H9 (cell line): Measurements from ENCODE around the gene EHD2. TPM values are rescaled to one million over a fixed set of nuclear protein-coding genes. Genes with fewer than 3 reads are reported as not detected.

ENCODE experiments used
- DNase-seq: peaks from one replicate; pipeline ENCODE4 v3.0.0-alpha.2; 2017
- H2AFZ ChIP-seq: one replicate; pipeline ENCODE4 v1.6.1; 2013; ENCODE audit warnings: mild to moderate bottlenecking, low read length, control low read depth, moderate library complexity
- H2AK5ac ChIP-seq: 2 replicates; pipeline ENCODE4 v1.6.1; 2013; ENCODE audit warnings: low read length, control low read depth, mixed read lengths; ENCODE audit not compliant: insufficient read length
- H2BK120ac ChIP-seq: one replicate; pipeline ENCODE4 v1.6.1; 2013; ENCODE audit warnings: low read depth, mild to moderate bottlenecking, low read length, control low read depth, inconsistent platforms; ENCODE audit not compliant: poor library complexity, severe bottlenecking
- H2BK12ac ChIP-seq: 2 replicates; pipeline ENCODE4 v1.6.1; 2013; ENCODE audit warnings: low read length, control low read depth, mixed read lengths, low read depth; ENCODE audit not compliant: insufficient read length
- H2BK15ac ChIP-seq: 2 replicates; pipeline ENCODE4 v1.6.1; 2013; ENCODE audit warnings: low read depth, low read length, control low read depth
- H2BK20ac ChIP-seq: one replicate; pipeline ENCODE4 v1.6.1; 2013; ENCODE audit warnings: low read depth, mild to moderate bottlenecking, low read length, control low read depth, inconsistent platforms; ENCODE audit not compliant: poor library complexity, severe bottlenecking
- H2BK5ac ChIP-seq: 2 replicates; pipeline ENCODE4 v1.6.1; 2013; ENCODE audit warnings: low read length, control low read depth, mixed read lengths; ENCODE audit not compliant: insufficient read length
- H3K14ac ChIP-seq: 2 replicates; pipeline ENCODE4 v1.6.1; 2013; ENCODE audit warnings: low read length, control low read depth; ENCODE audit not compliant: insufficient read depth
- H3K18ac ChIP-seq: 2 replicates; pipeline ENCODE4 v1.6.1; 2013; ENCODE audit warnings: low read depth, mild to moderate bottlenecking, mixed read lengths, low read length, control low read depth; ENCODE audit not compliant: insufficient read length
- H3K23ac ChIP-seq: 2 replicates; pipeline ENCODE4 v1.6.1; 2013; ENCODE audit warnings: low read length, control low read depth, mixed read lengths, low read depth; ENCODE audit not compliant: insufficient read length
- H3K23me2 ChIP-seq: 2 replicates; pipeline ENCODE4 v1.6.1; 2013; ENCODE audit warnings: low read depth, mild to moderate bottlenecking, mixed read lengths, low read length, control low read depth; ENCODE audit not compliant: insufficient read length, poor library complexity, severe bottlenecking
- H3K27ac ChIP-seq: 2 replicates; pipeline ENCODE4 v1.5.1; 2013; ENCODE audit warnings: low read length, control low read depth, mixed read lengths, low read depth; ENCODE audit not compliant: insufficient read length
- H3K27me3 ChIP-seq: 2 replicates; pipeline ENCODE4 v1.6.1; 2013; ENCODE audit warnings: low read length, control low read depth, inconsistent platforms; ENCODE audit not compliant: insufficient read depth
- H3K4ac ChIP-seq: 2 replicates; pipeline ENCODE4 v1.6.1; 2013; ENCODE audit warnings: low read depth, mild to moderate bottlenecking, control low read depth, inconsistent platforms, low read length, moderate library complexity
- H3K4me1 ChIP-seq: 2 replicates; pipeline ENCODE4 v1.6.1; 2013; ENCODE audit warnings: low read length, control low read depth, inconsistent platforms; ENCODE audit not compliant: insufficient read depth
- H3K4me2 ChIP-seq: 2 replicates; pipeline ENCODE4 v1.6.1; 2013; ENCODE audit warnings: low read length, control low read depth, mixed read lengths; ENCODE audit not compliant: insufficient read length, insufficient read depth
- H3K56ac ChIP-seq: 2 replicates; pipeline ENCODE4 v1.6.1; 2013; ENCODE audit warnings: low read depth, mild to moderate bottlenecking, mixed read lengths, low read length, control low read depth; ENCODE audit not compliant: insufficient read length
- H3K79me1 ChIP-seq: 2 replicates; pipeline ENCODE4 v1.6.1; 2013; ENCODE audit warnings: low read depth, mild to moderate bottlenecking, moderate library complexity, low read length, control low read depth, inconsistent platforms; ENCODE audit not compliant: insufficient read depth, poor library complexity, severe bottlenecking
- H3K79me2 ChIP-seq: 2 replicates; pipeline ENCODE4 v1.6.1; 2013; ENCODE audit warnings: low read length, control low read depth, inconsistent platforms; ENCODE audit not compliant: insufficient read depth
- H3K9ac ChIP-seq: 2 replicates; pipeline ENCODE4 v1.6.1; 2013; ENCODE audit warnings: low read length, control low read depth, mixed read lengths; ENCODE audit not compliant: insufficient read length; ENCODE audit errors: extremely low read depth
- H3K9me3 ChIP-seq: one replicate; pipeline ENCODE4 v1.6.1; 2013; ENCODE audit warnings: low read depth, low read length, inconsistent platforms; ENCODE audit not compliant: control insufficient read depth
- H3T11ph ChIP-seq: one replicate; pipeline ENCODE4 v1.6.1; 2013; ENCODE audit warnings: mild to moderate bottlenecking, low read length, control low read depth, inconsistent platforms
- H4K20me1 ChIP-seq: one replicate; pipeline ENCODE4 v1.6.1; 2013; ENCODE audit not compliant: control insufficient read depth, insufficient read length, insufficient read depth
- H4K5ac ChIP-seq: 2 replicates; pipeline ENCODE4 v1.6.1; 2013; ENCODE audit warnings: low read depth, mild to moderate bottlenecking, mixed read lengths, low read length, control low read depth; ENCODE audit not compliant: insufficient read length
- H4K8ac ChIP-seq: replicated peaks from 2 replicates; pipeline ENCODE4 v1.6.1; 2013; ENCODE audit warnings: low read length, control low read depth, mixed read lengths, low read depth; ENCODE audit not compliant: insufficient read length
- H4K91ac ChIP-seq: 2 replicates; pipeline ENCODE4 v1.6.1; 2013; ENCODE audit warnings: low read depth, mild to moderate bottlenecking, moderate library complexity, mixed read lengths, low read length, control low read depth; ENCODE audit not compliant: insufficient read length
- H3K27ac Mint-ChIP-seq, 3 experiments: 2 replicates in 2 of 3; 3 replicates in 1 of 3; pipeline ENCODE4 v1.8.0; 2020 to 2021; ENCODE audit warnings: mixed read lengths in 3 of 3, mild to moderate bottlenecking in 1 of 3, moderate library complexity in 1 of 3
- H3K27me3 Mint-ChIP-seq: 2 replicates; pipeline ENCODE4 v1.8.0; 2021; ENCODE audit warnings: low read depth, mild to moderate bottlenecking, moderate library complexity, mixed read lengths
- H3K36me3 Mint-ChIP-seq, 3 experiments: 2 replicates in 2 of 3; 3 replicates in 1 of 3; pipeline ENCODE4 v1.8.0; 2020 to 2021; ENCODE audit warnings: low read depth in 3 of 3, mixed read lengths in 3 of 3; ENCODE audit not compliant: insufficient read depth in 1 of 3
- H3K4me1 Mint-ChIP-seq, 2 experiments: 2 replicates each; pipeline ENCODE4 v1.8.0; 2020; ENCODE audit warnings: mixed read lengths in 2 of 2
- H3K4me3 Mint-ChIP-seq, 2 experiments: 2 replicates in 1 of 2; 3 replicates in 1 of 2; pipeline ENCODE4 v1.8.0; 2020 to 2021; ENCODE audit warnings: mild to moderate bottlenecking in 2 of 2, mixed read lengths in 2 of 2, moderate library complexity in 1 of 2
- H3K9me3 Mint-ChIP-seq, 2 experiments: 2 replicates in 1 of 2; 3 replicates in 1 of 2; pipeline ENCODE4 v1.8.0; 2020; ENCODE audit warnings: mild to moderate bottlenecking in 2 of 2, mixed read lengths in 2 of 2, moderate library complexity in 1 of 2
- WGBS: extraction: QIAGEN DNeasy Blood & Tissue Kit; methylation state at CpG from one replicate; pipeline ENCODE4 v1.1.7; 2013; ENCODE audit warnings: missing lambda C conversion rate, low lambda C conversion rate, mixed read lengths; ENCODE audit not compliant: insufficient read length; ENCODE audit errors: extremely low coverage; 5-methylcytosine and 5-hydroxymethylcytosine counted together
- total RNA-seq: library from RNA; stranded (reverse); gene quantifications from 2 replicates; pipeline ENCODE4 v1.2.1, GENCODE V29; 2021
- TF ChIP-seq, protein P1 (sequence below): fragments of 200-600 bp; sonication (generic); conservative IDR thresholded peaks from 3 replicates; pipeline ENCODE4 v1.8.0; 2021; ENCODE audit warnings: antibody characterized with exemption, mild to moderate bottlenecking

The EHD2 gene
- total RNA-seq, 1 experiment from 2014 or later = 19.7 TPM

DNA sequence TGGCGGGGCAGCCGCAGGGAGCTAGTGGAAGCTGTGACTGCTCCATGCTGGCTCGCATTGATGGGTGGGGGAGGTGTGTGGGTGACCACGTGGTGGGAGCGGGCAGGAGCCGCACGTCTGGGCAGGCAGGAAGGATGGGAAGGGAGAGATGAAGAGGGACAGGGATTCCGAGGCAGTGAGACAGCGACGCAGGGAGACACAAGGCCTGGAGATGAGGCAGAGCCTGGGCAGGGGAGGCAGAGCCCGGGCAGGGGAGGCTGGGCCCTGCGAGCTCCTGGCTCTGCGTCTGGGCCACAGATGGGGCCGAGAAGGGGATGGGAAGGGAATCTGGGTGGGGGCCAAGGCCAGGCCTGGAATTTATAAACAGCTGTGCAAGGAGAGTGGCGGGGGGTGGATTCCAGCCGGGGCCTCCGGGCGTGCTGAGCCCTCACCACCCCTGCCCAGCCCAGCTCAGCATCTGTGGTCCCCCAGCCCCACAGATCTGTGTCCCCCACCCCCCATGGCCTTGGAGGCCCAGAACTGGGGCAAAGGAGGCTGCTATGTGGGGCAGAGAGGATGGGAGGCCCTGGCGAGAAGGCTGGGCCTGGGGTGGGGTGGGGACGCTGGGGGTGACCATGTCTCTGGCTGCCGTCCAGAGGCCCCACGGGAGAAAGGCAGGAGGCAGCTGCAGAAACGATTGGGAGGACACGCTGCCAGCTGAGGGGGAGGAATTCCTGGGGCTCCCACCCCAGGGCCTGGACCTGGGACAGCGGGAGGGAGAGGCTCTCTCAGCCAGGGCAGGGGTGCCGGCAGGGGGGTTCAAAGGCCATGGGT, 6.0 kb downstream of the EHD2 start:
- H3T11ph ChIP-seq = no peak overlapping the region
- H4K20me1 ChIP-seq = no peaks in the 10 kb centered on the region
- H2BK20ac ChIP-seq = no peak overlapping the region
- no peak for DNase-seq
- H3K56ac ChIP-seq = no peak overlapping the region
- no peak overlapping the region for H2AK5ac ChIP-seq
- no peak overlapping the region; the same call in 1 of the 2 replicates for H3K14ac ChIP-seq
- H3K79me2 ChIP-seq = no peaks in the 10 kb centered on the region
- Mint-ChIP-seq H3K27ac (peak overlapping the region; percentile 45 to 90 (median 89); a peak in 4 of 7 replicates), H3K9me3 (peaks cover 10 to 15% of the 10 kb centered on the region in 2 experiments; a peak in 4 of 5 replicates), H3K27me3 (peaks cover 4% of the 10 kb centered on the region; the same call in 1 of the 2 replicates), H3K36me3 (peaks cover 2 to 27% (median 18%) of the 10 kb centered on the region in 3 experiments), H3K4me1 (peaks cover 3 to 4% of the 10 kb centered on the region in 2 experiments), H3K4me3 (no peak overlapping the region)
- no peaks in the 10 kb centered on the region for H3K23me2 ChIP-seq
- H4K5ac ChIP-seq = no peak overlapping the region
- H3K9ac ChIP-seq = no peak overlapping the region
- no peak overlapping the region for H2AFZ ChIP-seq
- no peak overlapping the region for H3K18ac ChIP-seq
- no peaks in the 10 kb centered on the region for H3K9me3 ChIP-seq
- H2BK12ac ChIP-seq = no peak overlapping the region
- no peaks in the 10 kb centered on the region for H3K27me3 ChIP-seq
- no CpG with 5 or more reads among the region's 26 CpGs for WGBS
- no peak overlapping the region for H3K4ac ChIP-seq
- H3K23ac ChIP-seq = no peak overlapping the region
- TF ChIP-seq, protein P1, sequence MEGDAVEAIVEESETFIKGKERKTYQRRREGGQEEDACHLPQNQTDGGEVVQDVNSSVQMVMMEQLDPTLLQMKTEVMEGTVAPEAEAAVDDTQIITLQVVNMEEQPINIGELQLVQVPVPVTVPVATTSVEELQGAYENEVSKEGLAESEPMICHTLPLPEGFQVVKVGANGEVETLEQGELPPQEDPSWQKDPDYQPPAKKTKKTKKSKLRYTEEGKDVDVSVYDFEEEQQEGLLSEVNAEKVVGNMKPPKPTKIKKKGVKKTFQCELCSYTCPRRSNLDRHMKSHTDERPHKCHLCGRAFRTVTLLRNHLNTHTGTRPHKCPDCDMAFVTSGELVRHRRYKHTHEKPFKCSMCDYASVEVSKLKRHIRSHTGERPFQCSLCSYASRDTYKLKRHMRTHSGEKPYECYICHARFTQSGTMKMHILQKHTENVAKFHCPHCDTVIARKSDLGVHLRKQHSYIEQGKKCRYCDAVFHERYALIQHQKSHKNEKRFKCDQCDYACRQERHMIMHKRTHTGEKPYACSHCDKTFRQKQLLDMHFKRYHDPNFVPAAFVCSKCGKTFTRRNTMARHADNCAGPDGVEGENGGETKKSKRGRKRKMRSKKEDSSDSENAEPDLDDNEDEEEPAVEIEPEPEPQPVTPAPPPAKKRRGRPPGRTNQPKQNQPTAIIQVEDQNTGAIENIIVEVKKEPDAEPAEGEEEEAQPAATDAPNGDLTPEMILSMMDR = no peak
- no peak overlapping the region for H4K91ac ChIP-seq
- H2BK120ac ChIP-seq = no peak overlapping the region
- H3K4me1 ChIP-seq = no peaks in the 10 kb centered on the region; the same call in 1 of the 2 replicates
- H3K27ac ChIP-seq = no peak overlapping the region
- H4K8ac ChIP-seq = no peak overlapping the region
- H3K4me2 ChIP-seq = no peak overlapping the region
- H3K79me1 ChIP-seq = no peaks in the 10 kb centered on the region
- H2BK5ac ChIP-seq = no peak overlapping the region
- no peak overlapping the region for H2BK15ac ChIP-seq
